IMR-90 (cell line): ENCODE data around the gene PRR5L. TPM values are rescaled to one million over a fixed set of nuclear protein-coding genes. Genes with fewer than 3 reads are reported as not detected.

Experiments used
- ATAC-seq: fragments of 200-7000 bp; cut with Tn5 transposase; 2 replicates; pipeline ENCODE4 v1.9.1; 2020; ENCODE audit warnings: low read depth, mild to moderate bottlenecking, moderate library complexity
- BruUV-seq: library from RNA; stranded (reverse); fragments of 400-500 nt; replicated peaks from 2 replicates; lab custom pipeline; 2021; lab: Mats Ljungman, UMichigan
- CTCF ChIA-PET: fragments of 300-600 bp; formaldehyde crosslinking; extraction: SDS; loops from one replicate; lab custom pipeline; 2021; ENCODE audit warnings: antibody characterized with exemption; lab: Yijun Ruan, JAX
- POLR2A ChIA-PET: fragments of 300-600 bp; sonication (Branson Sonifier 250); formaldehyde crosslinking; loops from one replicate; lab custom pipeline; 2022; ENCODE audit warnings: antibody characterized with exemption; ENCODE audit not compliant: unreplicated experiment; lab: Charles Lee
- DNase-seq: peaks from one replicate; pipeline ENCODE4 v3.0.0; 2013
- H2AFZ ChIP-seq: replicated peaks from 2 replicates; pipeline ENCODE3; 2013; ENCODE audit warnings: low read length, mild to moderate bottlenecking; ENCODE audit not compliant: poor library complexity
- H2AK5ac ChIP-seq: 2 replicates; pipeline ENCODE4 v1.6.1; 2013; ENCODE audit warnings: low read depth, low read length, inconsistent platforms
- H2AK9ac ChIP-seq: replicated peaks from 2 replicates; pipeline ENCODE3; 2013; ENCODE audit warnings: mild to moderate bottlenecking, low read depth, low read length, moderate library complexity; ENCODE audit not compliant: poor library complexity
- H2BK120ac ChIP-seq: 2 replicates; pipeline ENCODE4 v1.6.1; 2013; ENCODE audit warnings: low read depth, low read length, inconsistent platforms
- H2BK15ac ChIP-seq: 3 replicates; pipeline ENCODE4 v1.6.1; 2013; ENCODE audit warnings: low read depth, low read length, inconsistent platforms
- H2BK20ac ChIP-seq: 2 replicates; pipeline ENCODE4 v1.6.1; 2013; ENCODE audit warnings: low read depth, mild to moderate bottlenecking, inconsistent platforms, low read length, moderate library complexity
- H2BK5ac ChIP-seq: 2 replicates; pipeline ENCODE4 v1.6.1; 2013; ENCODE audit warnings: mild to moderate bottlenecking, low read depth, low read length, inconsistent platforms; ENCODE audit not compliant: poor library complexity, severe bottlenecking
- H3K14ac ChIP-seq: replicated peaks from 2 replicates; pipeline ENCODE4 v1.6.1; 2013; ENCODE audit warnings: low read depth, low read length, inconsistent platforms
- H3K18ac ChIP-seq: 2 replicates; pipeline ENCODE4 v1.6.1; 2013; ENCODE audit warnings: low read depth, low read length, control low read depth
- H3K23ac ChIP-seq: 2 replicates; pipeline ENCODE4 v1.6.1; 2013; ENCODE audit warnings: low read depth, low read length, inconsistent platforms
- H3K27ac ChIP-seq: 2 replicates; pipeline ENCODE4 v1.5.1; 2013; ENCODE audit warnings: mild to moderate bottlenecking, control low read depth, low read length; ENCODE audit not compliant: insufficient read depth
- H3K27me3 ChIP-seq: 2 replicates; pipeline ENCODE4 v1.6.1; 2013; ENCODE audit warnings: low read length; ENCODE audit not compliant: control insufficient read depth, insufficient read depth
- H3K36me3 ChIP-seq: 2 replicates; pipeline ENCODE4 v1.6.1; 2013; ENCODE audit warnings: low read length, mixed read lengths; ENCODE audit not compliant: control insufficient read depth, insufficient read depth
- H3K4ac ChIP-seq: 2 replicates; pipeline ENCODE4 v1.6.1; 2013; ENCODE audit warnings: low read depth, low read length, inconsistent platforms
- H3K4me1 ChIP-seq: 2 replicates; pipeline ENCODE4 v1.6.1; 2013; ENCODE audit warnings: low read length, mixed read lengths; ENCODE audit not compliant: control insufficient read depth, insufficient read depth
- H3K4me2 ChIP-seq: 2 replicates; pipeline ENCODE4 v1.6.1; 2013; ENCODE audit warnings: low read depth, mild to moderate bottlenecking, control low read depth, low read length, moderate library complexity
- H3K4me3 ChIP-seq: 2 replicates; pipeline ENCODE4 v1.5.1; 2013; ENCODE audit warnings: low read depth, mild to moderate bottlenecking, control low read depth, low read length, moderate library complexity; ENCODE audit not compliant: insufficient read depth
- H3K56ac ChIP-seq: 2 replicates; pipeline ENCODE4 v1.6.1; 2013; ENCODE audit warnings: low read length, inconsistent platforms; ENCODE audit not compliant: insufficient read depth; ENCODE audit errors: extremely low read depth
- H3K79me1 ChIP-seq, 2 experiments: 2 replicates each; pipeline ENCODE4 v1.6.1; 2013; ENCODE audit warnings: low read length in 2 of 2, inconsistent platforms in 1 of 2, low read depth in 1 of 2
- H3K9ac ChIP-seq: 2 replicates; pipeline ENCODE4 v1.6.1; 2013; ENCODE audit warnings: low read depth, low read length, control low read depth
- H3K9me1 ChIP-seq: 2 replicates; pipeline ENCODE4 v1.6.1; 2013; ENCODE audit warnings: low read length, inconsistent platforms; ENCODE audit not compliant: insufficient read depth
- H3K9me3 ChIP-seq: 2 replicates; pipeline ENCODE4 v1.6.1; 2013; ENCODE audit warnings: low read length; ENCODE audit not compliant: control insufficient read depth, insufficient read depth
- H4K20me1 ChIP-seq: 2 replicates; pipeline ENCODE4 v1.6.1; 2013; ENCODE audit warnings: low read length, inconsistent platforms; ENCODE audit not compliant: insufficient read depth
- H4K5ac ChIP-seq: 2 replicates; pipeline ENCODE4 v1.6.1; 2013; ENCODE audit warnings: mild to moderate bottlenecking, low read depth, low read length, control low read depth
- H4K8ac ChIP-seq, 2 experiments: 2 replicates each; pipeline ENCODE4 v1.6.1; 2013; ENCODE audit warnings: low read depth in 2 of 2, low read length in 2 of 2, control low read depth in 1 of 2, inconsistent platforms in 1 of 2
- H4K91ac ChIP-seq: 2 replicates; pipeline ENCODE4 v1.6.1; 2013; ENCODE audit warnings: low read depth, low read length, inconsistent platforms; ENCODE audit not compliant: insufficient read depth
- CEBPB ChIP-seq: IDR thresholded peaks from 2 replicates; pipeline ENCODE4 v1.6.1; 2012; ENCODE audit warnings: low read depth, low read length, improper control_type of control experiment
- CTCF ChIP-seq: conservative IDR thresholded peaks from 2 replicates; pipeline ENCODE4 v1.5.1; 2012; ENCODE audit warnings: mild to moderate bottlenecking, low read depth, low read length, improper control_type of control experiment
- POLR2A ChIP-seq: IDR thresholded peaks from 2 replicates; pipeline ENCODE4 v1.6.1; 2012; ENCODE audit warnings: mild to moderate bottlenecking, low read depth, low read length
- RFX5 ChIP-seq: IDR thresholded peaks from 2 replicates; pipeline ENCODE4 v1.8.0; 2012; ENCODE audit warnings: low read depth, mild to moderate bottlenecking, low read length, moderate library complexity
- WGBS, 2 experiments: methylation state at CpG; one replicate each; pipeline versions ENCODE4 v1.1.5 to v1.1.7; 2013; ENCODE audit warnings: missing lambda C conversion rate in 2 of 2; ENCODE audit not compliant: insufficient read length in 1 of 2; ENCODE audit errors: extremely low coverage in 2 of 2; 5-methylcytosine and 5-hydroxymethylcytosine counted together
- dilution Hi-C: fragments of 300-500 bp; cut with HindIII; formaldehyde crosslinking; loops from one replicate; pipeline ENCODE4 v1.14.3; 2018; ENCODE audit warnings: low sequenced_read_pairs; ENCODE audit not compliant: unreplicated experiment
- in situ Hi-C: fragments of 300-500 bp; cut with MboI; formaldehyde crosslinking; loops from 3 replicates; pipeline ENCODE4 v1.14.3; 2019; ENCODE audit warnings: low sequenced_read_pairs, inconsistent platforms, mixed read lengths
- intact Hi-C: fragments of 100-400 bp; cut with micrococcal nuclease; formaldehyde crosslinking; loops from 2 replicates; pipeline ENCODE4 v1.10.0; 2022
- polyA plus RNA-seq, 3 experiments: library from polyadenylated mRNA; depleted of rRNA; stranded (reverse); fragments of >200 nt; gene quantifications; 2 replicates each; pipeline ENCODE4 v1.2.3, GENCODE V29; 2012; ENCODE audit warnings: low replicate concordance in 1 of 3
- total RNA-seq: library from RNA; depleted of rRNA; stranded (reverse); fragments of >200 nt; gene quantifications from 2 replicates; pipeline ENCODE4 v1.2.3, GENCODE V29; 2012

Gene PRR5L
- total and polyA plus RNA-seq, 2 of the 4 experiments (the other 2 are of a cell fraction): 2.9 to 3.6 TPM

- Histone ChIP-seq H2AK5ac (peak overlapping the region; percentile 66; the same call in 1 of the 2 replicates), H3K79me1 (peaks cover 0 to 14% of the 10 kb centered on the region in 2 experiments; a peak in 1 of 4 replicates), H2BK20ac (no peak overlapping the region; the same call in 1 of the 2 replicates), H4K5ac (no peak overlapping the region), H4K91ac (no peak overlapping the region), H4K20me1 (no peaks in the 10 kb centered on the region; the same call in 1 of the 2 replicates), H3K27ac (no peak overlapping the region), H3K23ac (no peak overlapping the region), H3K4ac (peak overlapping the region; percentile 14; the same call in 1 of the 2 replicates), H3K4me2 (0 out of 2 replicates have a peak overlapping the region, but pooled peaks have one; percentile 10), H3K36me3 (no peaks in the 10 kb centered on the region), H2BK15ac (peak overlapping the region; percentile 30; the same call in 1 of the 3 replicates), H3K18ac (no peak overlapping the region), H3K56ac (no peak overlapping the region), H4K8ac (no peak overlapping the region; a peak in 2 of 4 replicates), H3K9ac (no peak overlapping the region), H3K4me1 (peaks cover 22% of the 10 kb centered on the region), H3K4me3 (no peak overlapping the region), H3K27me3 (no peaks in the 10 kb centered on the region), H3K9me1 (peaks cover 30% of the 10 kb centered on the region), H2BK120ac (peak overlapping the region; percentile 26; the same call in 1 of the 2 replicates), H3K14ac (no peak overlapping the region), H2AK9ac (no peak overlapping the region), H3K9me3 (no peaks in the 10 kb centered on the region), H2BK5ac (no peak overlapping the region), H2AFZ (no peak overlapping the region)
- in situ Hi-C loops: no loop called here
- TF ChIP-seq CEBPB (no peak), CTCF (no peak), POLR2A (no peak), RFX5 (no peak)
- CTCF ChIA-PET: no interaction called here
- ATAC-seq (no peak), DNase-seq (peak; percentile 28)
- no CpG with 5 or more reads among the region's 3 CpGs for WGBS, 2 experiments
- BruUV-seq: no TSS peak
- dilution Hi-C loops: no loop called here
- intact Hi-C loops: no loop called here
- POLR2A ChIA-PET: no interaction called here
Measured at GRCh38 chr11:36404831-36405230, 108.7 kb downstream of the PRR5L start.
